Esophagus muscularis mucosa (tissue), 4 donors: ENCODE measurements around the gene TENT5C.

Experiments
- CTCF ChIP-seq, 3 experiments: fragments of 200-600 bp in 2 of 3; fragments of 450-650 bp in 1 of 3; sonication (generic) in 2 of 3; IDR thresholded peaks; one replicate each; pipeline ENCODE4 v1.5.1; 2017 to 2019; ENCODE audit warnings: antibody characterized with exemption in 3 of 3, mild to moderate bottlenecking in 2 of 3, moderate library complexity in 1 of 3
- EP300 ChIP-seq: sonication (generic); formaldehyde crosslinking; IDR thresholded peaks from one replicate; pipeline ENCODE4 v1.6.1; 2017; ENCODE audit warnings: antibody characterized with exemption
- POLR2A ChIP-seq: fragments of 450-650 bp; IDR thresholded peaks from one replicate; pipeline ENCODE4 v1.6.1; 2017; ENCODE audit warnings: antibody characterized with exemption, moderate library complexity, mild to moderate bottlenecking, low read depth
- POLR2AphosphoS5 ChIP-seq, 2 donors: sonication (generic); formaldehyde crosslinking; IDR thresholded peaks; one replicate each; pipeline ENCODE4 v1.6.1; 2017; ENCODE audit warnings: antibody characterized with exemption in 2 of 2

DNA sequence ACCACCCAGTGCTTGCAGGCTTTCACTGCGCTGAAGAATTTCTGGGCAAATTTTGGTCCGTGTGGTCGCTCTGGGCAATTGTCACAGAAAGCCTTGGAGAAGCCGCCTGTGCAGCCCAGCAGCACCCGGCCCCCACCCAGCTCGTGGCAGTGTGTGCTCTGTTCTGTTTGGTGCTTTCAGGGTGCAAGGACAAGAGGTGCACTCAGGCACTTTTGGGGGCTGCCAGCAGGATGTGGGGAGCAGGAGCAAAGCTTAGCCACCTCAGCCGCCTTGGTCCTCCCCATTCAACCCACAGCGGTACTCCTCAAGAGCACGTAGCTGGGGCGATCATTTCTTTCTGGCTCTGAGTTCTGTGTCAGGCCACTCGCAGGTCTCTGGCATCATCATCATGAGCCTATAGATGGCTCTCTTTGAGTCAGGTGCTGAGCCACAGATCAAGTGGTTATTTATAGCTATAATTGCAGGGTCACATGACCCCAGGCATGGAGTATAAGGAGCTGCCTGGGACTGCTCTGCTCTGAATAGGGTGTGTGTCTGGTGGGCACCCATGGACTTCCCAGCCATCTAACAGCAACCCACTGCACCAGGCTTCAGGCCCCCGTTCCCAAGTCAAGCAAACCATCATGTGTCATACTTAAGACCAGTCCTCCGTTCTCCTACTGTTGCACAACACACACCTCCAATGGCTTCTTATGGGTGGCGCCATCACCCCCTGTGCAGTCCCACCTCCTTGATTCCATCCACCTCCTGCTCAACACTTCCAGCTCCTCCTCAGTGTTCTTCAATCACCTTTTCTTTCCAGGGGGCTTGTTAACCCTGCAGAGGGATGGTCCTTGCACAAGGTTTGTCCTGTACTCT, 18.1 kb upstream of the TENT5C start:
- TF ChIP-seq CTCF (IDR thresholded peaks at IDR 0.05) (no peak), EP300 (no peak), POLR2A (no peak), POLR2AphosphoS5 (IDR thresholded peaks at IDR 0.05) (no peak)
